Activated CD4-positive, alpha-beta T cell treated with anti-CD3 and anti-CD28 coated beads, Interleukin-10, Interleukin-2, amounts not matched to agents 100 ng/mL and 50 ng/mL, durations not matched to agents 16 hours and 8 hours (primary cell): ENCODE data around the gene CHODL.

Experiments used
- DNase-seq: peaks from one replicate; pipeline ENCODE4 v3.0.0-alpha.2; 2020

CHODL gene

DNA sequence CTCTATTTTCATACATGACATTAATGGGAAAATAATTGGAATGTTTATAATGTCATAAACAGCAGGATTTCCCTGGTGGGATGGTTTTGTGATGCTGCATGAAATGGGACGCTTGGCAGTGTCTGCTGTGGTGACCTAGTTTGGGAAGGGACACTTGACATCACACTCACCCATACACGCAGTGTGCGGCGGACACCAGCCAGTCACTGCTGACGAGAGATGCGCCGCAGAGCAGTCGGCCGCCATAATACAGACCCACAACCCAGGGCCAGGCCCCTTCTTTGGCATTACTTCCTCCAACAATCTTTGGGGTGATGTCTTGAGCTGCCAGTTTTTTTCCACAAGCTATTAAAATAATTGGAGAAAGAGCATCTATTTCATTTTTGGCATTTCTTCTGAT is 49.5 kb downstream of the CHODL start:
- no peak for DNase-seq

- no peak for DNase-seq
Observed at GRCh38 chr21:18298228-18298627, 53.6 kb downstream of the CHODL start.
